ENCODE measurements around the gene JAM3.

Gene JAM3

GRCh38 chr11:134145715-134146114 lies 76.8 kb downstream of the JAM3 start:
- no peak for DNase-seq (ENCODE audit: low read depth)

DNA sequence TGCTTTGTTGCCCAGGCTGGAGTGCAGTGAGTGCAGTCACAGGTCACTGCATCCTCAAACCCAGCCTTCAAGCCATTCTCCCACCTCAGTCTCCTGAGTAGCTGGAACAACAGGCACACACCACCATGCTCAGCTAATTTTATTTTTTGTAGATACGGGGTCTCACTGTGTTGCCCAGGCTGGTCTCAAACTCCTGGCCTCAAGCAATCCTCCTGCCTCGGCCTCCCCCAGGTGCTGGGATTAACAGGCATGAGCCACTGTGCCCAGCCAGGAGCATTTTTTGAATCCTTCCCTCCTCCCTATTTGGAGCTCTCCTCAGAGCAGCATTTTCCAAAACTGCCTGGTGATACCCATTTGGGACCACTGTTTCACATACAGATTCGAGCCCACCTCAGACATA lies 77.7 kb downstream of the JAM3 start:
- DNase-seq (ENCODE audit: low read depth), result no peak

GRCh38 chr11:134149371-134149770 lies 80.5 kb downstream of the JAM3 start:
- DNase-seq (ENCODE audit: low read depth), result no peak

DNA sequence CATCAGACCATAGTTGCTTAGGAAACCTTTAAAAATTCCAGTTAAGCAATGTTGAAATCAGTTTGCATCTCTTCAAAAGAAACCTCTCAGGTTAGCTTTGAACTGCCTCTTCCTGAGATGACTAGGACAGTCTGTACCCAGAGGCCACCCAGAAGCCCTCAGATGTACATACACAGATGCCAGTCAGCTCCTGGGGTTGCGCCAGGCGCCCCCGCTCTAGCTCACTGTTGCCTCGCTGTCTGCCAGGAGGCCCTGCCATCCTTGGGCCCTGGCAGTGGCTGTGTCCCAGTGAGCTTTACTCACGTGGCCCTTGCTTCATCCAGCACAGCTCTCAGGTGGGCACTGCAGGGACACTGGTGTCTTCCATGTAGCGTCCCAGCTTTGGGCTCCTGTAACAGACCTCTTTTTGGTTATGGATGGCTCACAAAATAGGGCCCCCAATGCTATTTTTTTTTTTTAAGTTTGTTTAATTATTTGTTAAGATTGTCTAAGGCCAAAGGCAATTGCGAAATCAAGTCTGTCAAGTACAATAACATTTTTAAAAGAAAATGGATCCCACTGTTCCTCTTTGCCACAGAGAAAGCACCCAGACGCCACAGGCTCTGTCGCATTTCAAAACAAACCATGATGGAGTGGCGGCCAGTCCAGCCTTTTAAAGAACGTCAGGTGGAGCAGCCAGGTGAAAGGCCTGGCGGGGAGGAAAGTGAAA lies 81.5 kb downstream of the JAM3 start:
- DNase-seq (ENCODE audit: low read depth), result no peak

- no peak for DNase-seq (ENCODE audit: low read depth)
Measured at GRCh38 chr11:134151083-134151747, 82.3 kb downstream of the JAM3 start.

DNA sequence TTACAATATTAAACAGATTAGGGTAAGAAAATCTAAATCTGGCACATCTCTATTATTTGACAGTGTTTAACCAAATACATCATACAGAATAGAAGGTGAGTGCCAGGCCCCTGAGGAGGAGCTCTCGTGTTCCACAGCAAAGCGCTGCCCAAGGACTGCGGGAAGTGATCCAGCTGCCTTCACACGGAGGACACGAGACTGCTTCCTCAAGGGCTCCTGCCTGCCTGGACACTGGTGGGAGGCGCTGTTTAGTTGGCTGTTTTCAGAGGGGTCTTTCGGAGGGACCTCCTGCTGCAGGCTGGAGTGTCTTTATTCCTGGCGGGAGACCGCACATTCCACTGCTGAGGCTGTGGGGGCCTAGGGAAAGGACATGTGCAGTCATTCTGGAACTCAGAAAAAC lies 83.8 kb downstream of the JAM3 start:
- DNase-seq (ENCODE audit: low read depth), result no peak

GRCh38 chr11:134153147-134153905 lies 84.5 kb downstream of the JAM3 start:
- DNase-seq (ENCODE audit: low read depth), result no peak

- no peak for DNase-seq (ENCODE audit: low read depth)
Measured at GRCh38 chr11:134154441-134154840, 85.6 kb downstream of the JAM3 start.

DNA sequence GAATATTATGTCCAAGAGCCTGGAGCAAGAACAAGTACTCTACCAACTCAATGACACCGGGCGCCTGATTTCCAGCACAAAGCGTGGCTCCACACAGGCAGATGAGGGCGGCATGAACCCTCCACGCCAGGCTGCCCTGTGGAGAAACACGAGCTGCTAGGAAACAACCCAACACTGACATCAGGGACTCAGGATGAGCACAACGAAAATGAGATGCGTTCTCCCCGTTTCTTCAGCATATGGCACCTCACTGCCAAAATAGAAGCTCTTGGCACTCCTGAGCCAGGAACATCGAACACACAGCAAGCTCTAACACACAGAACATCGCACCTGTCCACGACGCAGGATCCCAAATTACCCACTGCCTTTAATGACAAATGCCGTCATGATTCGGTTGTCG lies 86.6 kb downstream of the JAM3 start:
- DNase-seq (ENCODE audit: low read depth), result no peak

DNA sequence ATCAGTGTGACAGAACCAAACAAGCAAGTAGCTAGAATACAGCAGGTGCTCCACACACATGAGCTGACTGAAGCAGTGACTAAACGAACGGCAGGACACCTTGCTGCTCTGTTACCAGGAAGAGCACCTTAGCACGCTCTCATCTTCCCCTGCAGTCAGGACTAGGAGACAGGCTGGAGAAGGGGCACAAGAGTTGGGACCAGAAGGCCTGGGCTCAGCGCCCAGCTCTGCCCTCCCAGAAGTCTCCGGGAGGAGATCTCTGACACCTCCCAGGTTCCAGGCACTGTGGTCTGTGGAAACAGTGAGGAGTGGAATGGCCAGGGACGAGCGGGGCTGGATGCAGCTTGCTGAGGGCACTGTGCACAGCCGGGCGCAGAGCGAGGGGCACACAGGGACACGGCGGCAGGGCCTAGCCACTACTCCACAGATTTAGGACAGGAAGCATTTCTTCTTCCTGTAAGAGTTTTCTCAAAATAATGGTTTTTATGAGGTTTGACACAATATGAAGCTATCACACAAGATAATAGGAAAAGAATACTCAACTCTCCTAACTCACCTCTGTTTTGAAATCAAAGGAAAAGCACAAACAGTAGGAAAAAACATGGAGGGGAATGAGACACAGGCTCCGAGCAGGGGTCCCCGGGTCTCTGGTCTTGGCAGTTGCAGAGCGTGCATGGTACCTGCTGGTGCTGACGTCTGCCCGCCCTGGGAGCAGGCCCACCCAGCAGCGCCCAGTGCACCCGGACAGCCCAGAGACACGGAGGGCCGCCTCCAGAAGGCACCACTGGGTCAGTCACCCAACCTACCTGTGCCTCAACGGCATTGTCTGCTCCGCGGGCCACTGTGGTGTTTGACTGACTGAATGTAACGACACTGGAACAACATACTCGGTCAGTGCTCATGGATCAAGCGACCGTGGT lies 87.3 kb downstream of the JAM3 start:
- DNase-seq (ENCODE audit: low read depth), result no peak

GRCh38 chr11:134157451-134157850 lies 88.6 kb downstream of the JAM3 start:
- DNase-seq (ENCODE audit: low read depth), result no peak

DNA sequence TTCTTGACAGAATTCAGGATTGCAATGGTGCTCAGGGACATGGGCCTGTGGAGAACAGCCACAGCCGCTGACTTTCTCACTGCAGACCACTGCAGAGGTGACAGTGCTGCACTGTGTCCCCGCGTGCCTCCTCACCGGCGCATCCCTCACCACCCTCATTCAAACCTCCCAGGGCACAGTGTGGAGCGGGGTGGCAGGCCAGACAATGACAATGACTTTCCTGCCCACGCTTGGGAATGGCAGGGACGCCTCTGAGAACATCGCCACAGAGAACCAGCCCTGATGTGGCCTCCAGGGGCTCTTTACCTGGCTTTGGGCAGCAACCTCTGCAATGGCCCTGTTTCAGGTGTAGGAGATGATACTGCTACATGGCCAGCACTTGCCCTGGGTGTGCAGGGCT lies 89.2 kb downstream of the JAM3 start:
- DNase-seq (ENCODE audit: low read depth), result no peak

DNA sequence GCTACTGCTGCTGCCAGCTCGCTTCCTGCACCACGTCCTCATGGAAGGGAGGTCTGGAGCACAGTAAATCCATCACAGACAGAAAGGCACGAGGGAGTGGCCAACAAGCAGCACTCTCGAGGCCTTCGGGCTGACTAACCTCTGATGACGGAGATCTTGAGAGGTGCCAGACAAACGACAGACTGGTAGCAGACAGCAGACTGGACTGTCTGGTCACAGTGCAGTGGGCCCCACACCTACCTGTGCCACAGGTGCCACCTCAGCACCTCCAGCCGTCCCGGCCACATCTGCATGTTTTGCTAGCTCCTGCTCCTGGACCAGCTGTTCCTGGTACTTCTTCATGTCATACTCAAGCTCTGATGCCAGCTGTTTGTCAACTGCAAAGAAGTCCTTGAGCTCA lies 90.8 kb downstream of the JAM3 start:
- DNase-seq (ENCODE audit: low read depth), result no peak

DNA sequence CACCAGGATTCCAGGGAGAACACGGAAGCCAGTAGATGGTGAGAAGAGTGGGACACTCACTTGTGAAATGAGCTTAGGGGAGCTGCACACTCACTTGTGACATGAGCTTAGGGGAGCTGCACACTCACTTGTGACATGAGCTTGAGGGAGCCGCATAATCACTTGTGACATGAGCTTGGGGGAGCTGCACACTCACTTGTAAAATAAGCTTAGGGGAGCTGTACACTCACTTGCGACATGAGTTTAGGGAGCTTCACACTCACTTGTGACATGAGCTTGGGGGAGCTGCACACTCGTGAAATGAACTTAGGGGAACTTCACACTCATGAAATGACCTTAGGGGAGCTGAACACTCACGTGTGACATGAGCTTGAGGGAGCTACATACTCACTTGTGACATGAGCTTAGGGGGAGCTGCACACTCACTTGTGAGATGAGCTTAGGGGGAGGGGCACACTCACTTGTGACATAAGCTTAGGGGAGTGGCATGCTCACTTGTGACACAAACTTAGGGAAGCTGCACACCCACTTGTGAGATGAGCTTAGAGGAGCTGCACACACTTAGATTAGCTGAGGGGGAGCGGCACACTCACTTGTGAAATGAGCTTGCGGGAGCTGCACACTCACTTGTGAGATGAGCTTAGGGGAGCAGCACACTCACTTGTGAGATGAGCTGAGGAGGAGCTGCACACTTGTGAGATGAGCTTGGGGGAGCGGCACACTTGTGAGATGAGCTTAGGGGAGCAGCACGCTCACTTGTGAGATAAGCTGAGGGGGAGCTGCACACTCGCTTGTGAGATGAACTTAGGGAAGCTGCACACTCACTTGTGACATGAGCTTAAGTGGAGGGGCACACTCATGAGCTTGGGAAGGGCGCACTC lies 95.9 kb downstream of the JAM3 start:
- DNase-seq (ENCODE audit: low read depth), result no peak

DNA sequence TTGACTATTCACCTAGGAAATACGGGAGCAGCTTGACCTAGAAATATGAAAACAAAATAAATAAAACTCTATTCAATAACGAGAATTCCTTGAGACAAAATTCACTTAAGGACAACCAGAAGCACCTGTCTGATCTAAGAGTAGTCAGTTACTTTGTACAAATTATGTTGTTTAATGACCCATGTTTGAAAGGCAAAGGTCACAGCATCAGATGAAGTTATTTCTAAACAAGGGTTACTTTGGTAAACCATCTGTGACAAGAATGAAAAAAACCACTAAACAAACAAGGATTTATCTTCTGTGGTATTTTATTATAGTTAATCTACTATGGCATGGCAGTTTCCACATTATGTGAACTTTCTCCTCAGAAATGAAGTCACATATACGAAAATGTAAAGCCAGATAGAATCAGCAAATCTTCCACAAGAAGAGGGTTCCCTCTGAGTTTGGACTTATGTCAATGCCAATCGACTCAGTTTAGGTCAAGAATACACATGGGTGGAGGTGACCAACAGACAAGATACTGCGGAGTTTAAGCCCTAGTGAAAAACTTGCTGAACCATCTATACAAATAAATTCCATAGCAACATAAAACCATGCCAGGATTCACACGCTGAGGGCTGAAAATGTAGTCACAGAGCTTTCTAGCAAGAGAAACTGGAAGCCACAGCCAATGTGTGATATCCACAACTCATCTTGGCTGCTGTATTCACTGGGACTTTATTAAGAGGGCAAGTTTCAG lies 101.5 kb downstream of the JAM3 start:
- no peak for DNase-seq (ENCODE audit: low read depth)

GRCh38 chr11:134170919-134171281 lies 102.0 kb downstream of the JAM3 start:
- no peak for DNase-seq (ENCODE audit: low read depth)

DNA sequence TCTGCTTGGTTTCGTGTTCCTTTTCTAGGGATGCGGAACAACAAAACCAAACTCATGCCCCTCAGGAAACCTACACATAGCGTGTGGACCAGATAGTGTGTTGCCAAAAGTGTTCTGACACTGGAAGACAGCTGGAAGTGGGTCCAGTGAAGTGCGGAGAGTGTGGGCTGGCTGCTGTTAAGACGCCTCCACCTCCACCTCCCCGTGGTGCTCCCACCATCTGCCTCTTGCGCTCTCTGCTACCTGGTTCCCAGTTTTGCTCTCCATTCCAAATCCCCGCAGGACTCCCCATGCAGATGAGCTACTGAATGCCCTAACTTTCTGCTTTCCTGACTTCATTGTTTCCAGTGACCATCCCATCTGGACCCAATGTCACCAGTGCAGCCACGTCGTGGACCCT lies 103.1 kb downstream of the JAM3 start:
- DNase-seq (ENCODE audit: low read depth), result no peak

DNA sequence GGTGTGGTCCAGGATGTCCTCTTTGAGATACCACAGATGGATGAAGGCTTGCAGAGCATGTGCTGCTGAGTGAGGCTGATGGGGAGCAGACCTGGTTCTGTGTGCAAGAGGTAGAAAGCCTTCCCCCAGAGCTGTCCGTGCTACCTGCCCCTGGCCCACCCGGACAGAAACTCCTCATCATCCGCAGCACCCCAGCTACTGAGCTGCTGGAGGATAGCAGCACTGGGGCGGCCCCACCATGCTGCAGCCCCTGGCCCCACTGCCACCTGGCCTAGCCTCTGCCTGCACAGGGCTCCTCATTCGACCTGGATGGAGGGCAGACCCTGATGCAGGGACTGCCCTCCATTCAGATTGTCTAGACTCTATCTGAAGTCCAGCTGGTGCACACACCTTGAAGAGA lies 104.4 kb downstream of the JAM3 start:
- DNase-seq (ENCODE audit: low read depth), result no peak

GRCh38 chr11:134176284-134176683 lies 107.4 kb downstream of the JAM3 start:
- no peak for DNase-seq (ENCODE audit: low read depth)

DNA sequence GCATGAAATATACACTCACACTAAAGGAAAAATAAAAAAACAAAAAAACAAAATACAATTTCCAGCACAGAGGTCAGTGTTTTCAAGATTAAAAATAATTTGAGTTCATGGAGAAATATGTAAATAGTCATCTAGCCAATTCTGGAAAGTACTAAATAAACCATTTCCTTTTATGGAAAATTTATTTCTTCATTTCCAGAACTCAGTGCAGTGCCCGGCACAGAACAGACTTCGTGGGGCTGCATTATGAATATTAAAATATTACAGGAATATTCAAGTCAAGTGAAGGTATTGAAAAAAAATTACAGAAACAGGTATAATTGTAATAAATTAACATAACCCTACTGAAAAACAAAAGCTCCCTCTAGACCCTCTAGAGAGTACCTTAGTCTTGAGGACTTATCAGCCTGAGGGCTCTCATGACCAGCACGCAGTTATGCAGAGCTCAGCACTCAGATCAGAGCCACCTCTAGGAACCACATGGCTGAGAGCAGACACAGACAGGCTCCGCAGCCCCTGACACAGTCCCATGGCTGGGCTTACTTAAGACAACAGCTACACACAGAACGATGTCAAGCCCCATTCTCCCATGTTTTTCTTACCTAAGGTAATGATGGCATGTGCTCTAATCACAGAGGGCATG lies 109.3 kb downstream of the JAM3 start:
- DNase-seq (ENCODE audit: low read depth), result no peak

Measured in CMK (cell line).